IMR-90 (cell line): ENCODE results near the gene MPV17L. TPM values are rescaled to one million over a fixed set of nuclear protein-coding genes. Genes with fewer than 3 reads are reported as not detected.
"Not testable (repeated sequence)": the region's sequence is repeated elsewhere in the genome, so short reads cannot be mapped to it uniquely, and the experiment has no call there.

Experiments used
- ATAC-seq: fragments of 200-7000 bp; cut with Tn5 transposase; 2 replicates; pipeline ENCODE4 v1.9.1; 2020; ENCODE audit warnings: low read depth, mild to moderate bottlenecking, moderate library complexity
- BruUV-seq: library from RNA; stranded (reverse); fragments of 400-500 nt; replicated peaks from 2 replicates; lab custom pipeline; 2021; lab: Mats Ljungman, UMichigan
- CTCF ChIA-PET: fragments of 300-600 bp; formaldehyde crosslinking; extraction: SDS; loops from one replicate; lab custom pipeline; 2021; ENCODE audit warnings: antibody characterized with exemption; lab: Yijun Ruan, JAX
- POLR2A ChIA-PET: fragments of 300-600 bp; sonication (Branson Sonifier 250); formaldehyde crosslinking; loops from one replicate; lab custom pipeline; 2022; ENCODE audit warnings: antibody characterized with exemption; ENCODE audit not compliant: unreplicated experiment; lab: Charles Lee
- DNase-seq: peaks from one replicate; pipeline ENCODE4 v3.0.0; 2013
- H2AFZ ChIP-seq: replicated peaks from 2 replicates; pipeline ENCODE3; 2013; ENCODE audit warnings: low read length, mild to moderate bottlenecking; ENCODE audit not compliant: poor library complexity
- H2AK5ac ChIP-seq: 2 replicates; pipeline ENCODE4 v1.6.1; 2013; ENCODE audit warnings: low read depth, low read length, inconsistent platforms
- H2AK9ac ChIP-seq: replicated peaks from 2 replicates; pipeline ENCODE3; 2013; ENCODE audit warnings: mild to moderate bottlenecking, low read depth, low read length, moderate library complexity; ENCODE audit not compliant: poor library complexity
- H2BK120ac ChIP-seq: 2 replicates; pipeline ENCODE4 v1.6.1; 2013; ENCODE audit warnings: low read depth, low read length, inconsistent platforms
- H2BK15ac ChIP-seq: 3 replicates; pipeline ENCODE4 v1.6.1; 2013; ENCODE audit warnings: low read depth, low read length, inconsistent platforms
- H2BK20ac ChIP-seq: 2 replicates; pipeline ENCODE4 v1.6.1; 2013; ENCODE audit warnings: low read depth, mild to moderate bottlenecking, inconsistent platforms, low read length, moderate library complexity
- H2BK5ac ChIP-seq: 2 replicates; pipeline ENCODE4 v1.6.1; 2013; ENCODE audit warnings: mild to moderate bottlenecking, low read depth, low read length, inconsistent platforms; ENCODE audit not compliant: poor library complexity, severe bottlenecking
- H3K14ac ChIP-seq: replicated peaks from 2 replicates; pipeline ENCODE4 v1.6.1; 2013; ENCODE audit warnings: low read depth, low read length, inconsistent platforms
- H3K18ac ChIP-seq: 2 replicates; pipeline ENCODE4 v1.6.1; 2013; ENCODE audit warnings: low read depth, low read length, control low read depth
- H3K23ac ChIP-seq: 2 replicates; pipeline ENCODE4 v1.6.1; 2013; ENCODE audit warnings: low read depth, low read length, inconsistent platforms
- H3K27ac ChIP-seq: 2 replicates; pipeline ENCODE4 v1.5.1; 2013; ENCODE audit warnings: mild to moderate bottlenecking, control low read depth, low read length; ENCODE audit not compliant: insufficient read depth
- H3K27me3 ChIP-seq: 2 replicates; pipeline ENCODE4 v1.6.1; 2013; ENCODE audit warnings: low read length; ENCODE audit not compliant: control insufficient read depth, insufficient read depth
- H3K36me3 ChIP-seq: 2 replicates; pipeline ENCODE4 v1.6.1; 2013; ENCODE audit warnings: low read length, mixed read lengths; ENCODE audit not compliant: control insufficient read depth, insufficient read depth
- H3K4ac ChIP-seq: 2 replicates; pipeline ENCODE4 v1.6.1; 2013; ENCODE audit warnings: low read depth, low read length, inconsistent platforms
- H3K4me1 ChIP-seq: 2 replicates; pipeline ENCODE4 v1.6.1; 2013; ENCODE audit warnings: low read length, mixed read lengths; ENCODE audit not compliant: control insufficient read depth, insufficient read depth
- H3K4me2 ChIP-seq: 2 replicates; pipeline ENCODE4 v1.6.1; 2013; ENCODE audit warnings: low read depth, mild to moderate bottlenecking, control low read depth, low read length, moderate library complexity
- H3K4me3 ChIP-seq: 2 replicates; pipeline ENCODE4 v1.5.1; 2013; ENCODE audit warnings: low read depth, mild to moderate bottlenecking, control low read depth, low read length, moderate library complexity; ENCODE audit not compliant: insufficient read depth
- H3K56ac ChIP-seq: 2 replicates; pipeline ENCODE4 v1.6.1; 2013; ENCODE audit warnings: low read length, inconsistent platforms; ENCODE audit not compliant: insufficient read depth; ENCODE audit errors: extremely low read depth
- H3K79me1 ChIP-seq, 2 experiments: 2 replicates each; pipeline ENCODE4 v1.6.1; 2013; ENCODE audit warnings: low read length in 2 of 2, inconsistent platforms in 1 of 2, low read depth in 1 of 2
- H3K9ac ChIP-seq: 2 replicates; pipeline ENCODE4 v1.6.1; 2013; ENCODE audit warnings: low read depth, low read length, control low read depth
- H3K9me1 ChIP-seq: 2 replicates; pipeline ENCODE4 v1.6.1; 2013; ENCODE audit warnings: low read length, inconsistent platforms; ENCODE audit not compliant: insufficient read depth
- H3K9me3 ChIP-seq: 2 replicates; pipeline ENCODE4 v1.6.1; 2013; ENCODE audit warnings: low read length; ENCODE audit not compliant: control insufficient read depth, insufficient read depth
- H4K20me1 ChIP-seq: 2 replicates; pipeline ENCODE4 v1.6.1; 2013; ENCODE audit warnings: low read length, inconsistent platforms; ENCODE audit not compliant: insufficient read depth
- H4K5ac ChIP-seq: 2 replicates; pipeline ENCODE4 v1.6.1; 2013; ENCODE audit warnings: mild to moderate bottlenecking, low read depth, low read length, control low read depth
- H4K8ac ChIP-seq, 2 experiments: 2 replicates each; pipeline ENCODE4 v1.6.1; 2013; ENCODE audit warnings: low read depth in 2 of 2, low read length in 2 of 2, control low read depth in 1 of 2, inconsistent platforms in 1 of 2
- H4K91ac ChIP-seq: 2 replicates; pipeline ENCODE4 v1.6.1; 2013; ENCODE audit warnings: low read depth, low read length, inconsistent platforms; ENCODE audit not compliant: insufficient read depth
- WGBS, 2 experiments: methylation state at CpG; one replicate each; pipeline versions ENCODE4 v1.1.5 to v1.1.7; 2013; ENCODE audit warnings: missing lambda C conversion rate in 2 of 2; ENCODE audit not compliant: insufficient read length in 1 of 2; ENCODE audit errors: extremely low coverage in 2 of 2; 5-methylcytosine and 5-hydroxymethylcytosine counted together
- dilution Hi-C: fragments of 300-500 bp; cut with HindIII; formaldehyde crosslinking; loops from one replicate; pipeline ENCODE4 v1.14.3; 2018; ENCODE audit warnings: low sequenced_read_pairs; ENCODE audit not compliant: unreplicated experiment
- in situ Hi-C: fragments of 300-500 bp; cut with MboI; formaldehyde crosslinking; loops from 3 replicates; pipeline ENCODE4 v1.14.3; 2019; ENCODE audit warnings: low sequenced_read_pairs, inconsistent platforms, mixed read lengths
- intact Hi-C: fragments of 100-400 bp; cut with micrococcal nuclease; formaldehyde crosslinking; loops from 2 replicates; pipeline ENCODE4 v1.10.0; 2022
- polyA plus RNA-seq, 3 experiments: library from polyadenylated mRNA; depleted of rRNA; stranded (reverse); fragments of >200 nt; gene quantifications; 2 replicates each; pipeline ENCODE4 v1.2.3, GENCODE V29; 2012; ENCODE audit warnings: low replicate concordance in 1 of 3
- total RNA-seq: library from RNA; depleted of rRNA; stranded (reverse); fragments of >200 nt; gene quantifications from 2 replicates; pipeline ENCODE4 v1.2.3, GENCODE V29; 2012

The MPV17L gene
- total and polyA plus RNA-seq, 2 of the 4 experiments (the other 2 are of a cell fraction), result 0.03 TPM; not detected in 1

DNA sequence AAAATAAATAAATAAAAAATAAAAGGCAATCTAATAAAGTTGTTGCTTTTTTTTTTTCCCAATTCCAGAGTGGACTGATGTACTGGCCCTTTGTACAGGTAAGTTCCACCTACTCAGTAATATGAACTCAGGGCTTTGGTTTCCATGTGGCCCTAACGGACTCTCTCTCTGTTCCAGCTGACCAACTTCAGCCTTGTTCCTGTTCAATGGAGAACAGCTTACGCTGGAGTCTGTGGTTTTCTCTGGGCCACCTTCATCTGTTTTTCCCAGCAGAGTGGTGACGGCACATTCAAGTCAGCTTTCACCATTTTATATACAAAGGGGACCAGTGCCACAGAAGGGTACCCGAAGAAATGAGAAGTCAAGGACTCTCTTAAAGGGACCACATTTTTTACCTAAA, 12.2 kb downstream of the MPV17L start:
- H3K14ac ChIP-seq, H3K36me3 ChIP-seq, H3K4me3 ChIP-seq, H3K23ac ChIP-seq, H2AK9ac ChIP-seq, H3K18ac ChIP-seq, H2BK120ac ChIP-seq, CTCF ChIA-PET, dilution Hi-C loops, H2AFZ ChIP-seq, H4K91ac ChIP-seq, POLR2A ChIA-PET, H3K4ac ChIP-seq, H4K5ac ChIP-seq, H3K56ac ChIP-seq, H2BK15ac ChIP-seq, DNase-seq, H3K79me1 ChIP-seq, H3K27me3 ChIP-seq, in situ Hi-C loops, H4K8ac ChIP-seq, H3K9ac ChIP-seq, H3K4me2 ChIP-seq, H4K20me1 ChIP-seq, H3K27ac ChIP-seq, H3K9me3 ChIP-seq, H2BK5ac ChIP-seq, intact Hi-C loops, H3K9me1 ChIP-seq, H3K4me1 ChIP-seq, H2AK5ac ChIP-seq, ATAC-seq, H2BK20ac ChIP-seq, BruUV-seq: not testable (repeated sequence)
- 88% methylated on average over 1 of the region's 4 CpGs; no CpG with 5 or more reads in 1 of the 2 experiments for WGBS, 2 experiments

DNA sequence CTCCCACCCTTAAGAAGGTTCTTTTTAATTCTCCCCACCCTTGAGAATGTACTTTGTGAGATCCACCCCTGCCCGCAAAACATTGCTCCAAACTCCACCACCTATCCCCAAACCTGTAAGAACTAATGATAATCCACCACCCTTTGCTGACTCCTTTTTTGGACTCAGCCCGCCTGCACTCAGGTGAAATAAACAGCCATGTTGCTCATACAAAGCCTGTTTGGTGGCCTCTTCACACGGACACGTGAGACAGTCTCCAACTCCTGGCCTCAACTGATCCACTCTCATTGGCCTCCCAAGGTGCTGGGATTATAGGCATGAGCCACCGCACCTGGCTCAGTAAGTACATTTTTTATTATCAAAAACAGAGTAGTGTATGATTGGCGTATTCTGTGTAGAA, 13.9 kb downstream of the MPV17L start:
- 78% methylated on average over 2 of the region's 6 CpGs; no CpG with 5 or more reads in 1 of the 2 experiments for WGBS, 2 experiments
- ATAC-seq, H4K91ac ChIP-seq, H2AK5ac ChIP-seq, H3K27me3 ChIP-seq, intact Hi-C loops, H3K4me3 ChIP-seq, in situ Hi-C loops, H3K9me1 ChIP-seq, H3K23ac ChIP-seq, H4K5ac ChIP-seq, CTCF ChIA-PET, DNase-seq, H2BK20ac ChIP-seq, H3K27ac ChIP-seq, H3K36me3 ChIP-seq, H3K14ac ChIP-seq, H3K9ac ChIP-seq, H4K20me1 ChIP-seq, H3K56ac ChIP-seq, H2BK5ac ChIP-seq, POLR2A ChIA-PET, H3K4me1 ChIP-seq, H3K9me3 ChIP-seq, H2BK15ac ChIP-seq, H2AK9ac ChIP-seq, H3K18ac ChIP-seq, H4K8ac ChIP-seq, H2AFZ ChIP-seq, H3K4ac ChIP-seq, H2BK120ac ChIP-seq, dilution Hi-C loops, BruUV-seq, H3K4me2 ChIP-seq, H3K79me1 ChIP-seq: not testable (repeated sequence)
